Measurements from ENCODE around the gene ROR2.

DNA sequence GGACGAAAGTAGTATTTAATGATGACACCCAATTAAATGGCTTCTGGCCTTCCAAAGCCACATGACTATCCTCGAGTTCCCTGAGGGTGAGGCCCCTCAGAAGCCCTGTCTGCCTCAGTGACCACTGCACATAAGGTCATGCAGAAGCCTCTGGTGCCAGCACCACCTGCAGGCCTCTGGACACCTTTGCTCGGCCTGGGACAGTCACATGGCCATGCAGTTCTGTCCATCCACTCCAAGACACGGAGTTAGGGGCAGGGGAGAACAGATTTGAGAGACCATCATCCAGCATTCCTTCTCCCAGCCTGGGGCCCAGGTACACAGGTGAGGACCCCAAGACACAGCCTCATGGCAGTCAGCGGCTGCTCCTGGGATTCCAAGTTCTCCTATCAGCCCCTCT lies 145.0 kb downstream of the ROR2 start:
- TF ChIP-seq POLR2A (IDR thresholded peaks at IDR 0.05; ENCODE audit: low read length) (no peak), GATA1 (IDR thresholded peaks at IDR 0.05; ENCODE audit: low read depth, low read length) (no peak)
